CD4-positive, alpha-beta T cell treated with Interleukin-6 for 4 hours (primary cell): Measurements from ENCODE around the gene PHB1.

Experiments used
- DNase-seq: peaks from one replicate; pipeline ENCODE4 v3.0.0-alpha.2; 2020; ENCODE audit warnings: mixed read lengths

PHB1 gene

DNA sequence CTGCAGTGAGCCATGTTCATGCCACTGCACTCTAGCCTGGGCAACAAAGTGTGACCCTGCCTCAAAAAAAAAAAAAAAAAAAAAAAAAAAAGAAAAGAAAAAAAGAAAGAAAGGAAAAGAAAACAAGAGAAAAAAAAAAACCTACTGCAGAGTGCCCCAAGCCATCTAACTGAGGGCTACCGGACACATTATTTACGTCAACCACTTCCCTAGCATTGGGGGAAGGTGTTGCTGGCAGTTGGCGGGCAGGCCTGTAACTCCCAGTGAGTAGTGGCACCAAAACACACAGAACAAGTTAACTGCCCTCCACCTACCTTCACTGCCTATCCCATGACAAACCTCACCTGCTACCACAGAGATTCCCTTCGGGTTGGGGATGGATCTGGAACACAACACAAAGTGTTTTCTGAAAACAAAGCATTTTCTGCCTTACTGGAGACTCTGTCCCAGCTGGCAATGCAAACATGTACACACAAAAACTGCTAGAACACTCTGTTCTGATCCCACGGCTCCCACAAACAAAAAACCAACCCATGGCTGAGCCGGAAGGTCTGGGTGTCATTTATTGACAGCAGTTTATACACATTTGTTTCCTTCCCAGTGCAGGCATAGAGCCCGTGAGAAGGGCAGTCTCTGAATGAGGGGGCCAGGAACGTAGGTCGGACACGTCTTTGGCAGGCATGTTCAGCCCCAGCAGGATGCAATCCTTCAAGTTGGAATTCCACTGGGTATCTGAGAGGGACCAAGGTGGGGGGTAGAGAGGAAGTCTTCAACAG lies 11.0 kb downstream of the PHB1 start:
- DNase-seq: no peak

DNA sequence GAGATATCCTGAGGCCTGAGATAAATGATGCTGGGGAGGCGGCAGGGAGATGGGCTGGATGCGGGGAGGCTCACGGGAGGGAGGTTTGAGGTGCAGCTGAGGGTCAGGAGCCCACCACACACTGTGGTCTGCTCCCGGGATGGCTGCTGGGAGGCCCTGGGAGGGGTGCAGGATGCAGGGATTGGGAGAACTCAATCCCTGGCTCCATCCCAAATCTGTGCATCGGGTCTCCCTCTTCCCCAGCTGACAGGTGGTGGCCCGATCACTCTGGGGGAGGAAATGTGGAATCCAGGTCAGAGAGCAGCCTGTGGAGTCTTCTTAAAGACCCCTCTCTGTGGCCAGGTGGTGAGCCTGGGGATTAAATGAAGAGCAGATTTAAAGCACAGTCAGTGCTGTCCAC lies 12.0 kb downstream of the PHB1 start:
- no peak for DNase-seq

DNA sequence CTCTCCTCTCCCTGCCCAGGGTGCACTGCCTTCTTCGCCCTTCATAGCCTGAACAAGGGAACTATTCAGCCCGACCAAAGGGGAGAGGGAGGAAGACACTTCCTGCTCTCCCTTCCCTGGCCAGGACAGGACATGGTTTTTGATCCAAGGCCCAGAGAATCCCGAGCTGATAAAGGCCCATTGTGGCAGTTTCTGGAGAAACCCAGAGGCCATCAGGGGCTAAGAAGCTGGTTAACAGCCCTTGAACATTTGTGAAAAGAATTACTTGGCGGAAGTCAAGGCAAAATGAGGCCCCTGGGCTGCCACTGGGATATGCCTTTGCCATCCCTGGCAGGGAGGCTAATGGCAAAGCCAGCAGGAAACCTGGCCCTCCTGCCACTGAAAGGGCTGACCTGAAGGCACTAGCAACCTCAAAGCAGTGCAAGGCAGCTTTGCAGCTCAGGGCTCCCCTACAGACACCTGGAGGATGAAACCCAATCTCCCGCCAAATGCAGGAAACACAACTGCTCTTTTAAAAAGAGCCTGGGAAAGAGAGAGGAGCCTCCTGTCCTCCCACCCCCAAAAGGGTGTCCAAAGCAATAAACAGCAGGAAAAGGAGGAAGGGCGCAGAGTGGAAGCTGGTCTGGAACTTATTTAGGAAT lies 12.6 kb downstream of the PHB1 start:
- DNase-seq: no peak

DNA sequence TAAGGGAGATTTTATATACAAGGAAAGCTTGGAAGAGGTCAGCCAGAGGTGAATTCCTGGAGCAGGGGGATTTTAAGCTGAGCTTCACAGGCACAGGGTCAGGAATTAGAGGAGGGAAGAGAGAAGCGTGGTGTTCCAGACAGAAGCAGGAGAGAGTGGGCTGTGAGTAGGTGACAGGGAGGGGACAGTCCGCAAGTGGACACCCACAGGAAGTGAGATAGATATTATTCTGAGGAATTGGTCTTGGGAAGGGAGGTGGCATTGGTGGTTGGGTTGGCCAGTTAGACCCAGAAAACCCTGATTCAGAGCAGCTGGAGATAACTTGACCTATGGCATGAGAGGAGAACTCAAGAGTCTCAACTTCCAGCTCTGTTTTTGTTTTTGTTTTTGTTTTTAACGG lies 14.7 kb downstream of the PHB1 start:
- DNase-seq: no peak

DNA sequence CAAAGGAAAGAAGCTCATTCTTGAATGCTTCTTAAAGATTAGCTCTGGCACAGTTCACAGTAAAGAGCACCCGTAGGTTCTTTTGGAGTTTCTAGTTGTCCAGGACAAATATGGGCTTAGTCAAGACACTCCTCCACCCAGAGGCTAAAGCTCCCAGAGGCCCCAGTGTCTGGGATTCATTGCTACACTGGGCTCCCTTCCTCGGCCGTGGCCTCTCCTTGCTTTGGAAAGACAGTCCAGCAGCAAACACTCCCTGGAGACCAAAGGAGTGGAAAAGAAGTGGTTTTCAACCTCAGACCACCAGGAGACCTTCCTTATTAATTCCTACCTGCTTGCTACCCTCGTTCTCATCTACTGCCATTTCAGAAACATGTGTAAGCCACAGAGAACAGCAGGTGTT lies 17.1 kb downstream of the PHB1 start:
- DNase-seq: no peak

DNA sequence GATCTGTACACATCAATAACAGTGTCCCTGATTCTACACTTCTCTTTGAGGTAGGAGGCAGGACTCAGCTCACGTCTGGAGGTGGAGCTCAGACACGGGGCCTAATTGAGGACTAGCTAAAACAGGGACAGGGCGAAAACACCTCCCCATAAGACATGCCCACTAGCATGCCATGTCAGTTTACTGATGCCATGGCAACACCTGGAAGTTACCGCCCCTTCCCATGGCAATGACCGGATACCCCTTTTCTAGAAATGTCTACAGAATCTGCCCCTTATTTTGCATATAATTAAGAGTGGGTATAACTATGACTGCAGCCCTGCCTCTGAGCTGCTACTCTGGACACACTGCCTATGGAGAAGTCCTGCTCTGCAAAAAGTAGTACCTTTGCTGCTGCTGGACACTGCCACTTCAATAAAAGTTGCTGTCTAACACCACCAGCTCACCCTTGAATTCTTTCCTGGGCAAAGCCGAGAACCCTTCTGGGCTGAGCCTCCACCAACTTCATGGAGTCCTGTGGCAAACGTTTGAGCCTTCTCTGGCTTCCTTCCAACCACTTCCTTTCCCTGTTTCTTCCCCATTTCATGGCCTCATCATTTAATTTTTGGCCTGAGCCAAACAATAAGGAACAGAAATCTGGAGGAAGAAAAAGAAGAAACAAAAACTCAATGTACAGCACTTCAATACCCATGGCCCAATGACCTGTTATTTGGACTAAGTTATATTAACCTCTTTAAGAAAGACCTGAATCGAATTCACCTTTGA lies 21.0 kb downstream of the PHB1 start:
- no peak for DNase-seq

DNA sequence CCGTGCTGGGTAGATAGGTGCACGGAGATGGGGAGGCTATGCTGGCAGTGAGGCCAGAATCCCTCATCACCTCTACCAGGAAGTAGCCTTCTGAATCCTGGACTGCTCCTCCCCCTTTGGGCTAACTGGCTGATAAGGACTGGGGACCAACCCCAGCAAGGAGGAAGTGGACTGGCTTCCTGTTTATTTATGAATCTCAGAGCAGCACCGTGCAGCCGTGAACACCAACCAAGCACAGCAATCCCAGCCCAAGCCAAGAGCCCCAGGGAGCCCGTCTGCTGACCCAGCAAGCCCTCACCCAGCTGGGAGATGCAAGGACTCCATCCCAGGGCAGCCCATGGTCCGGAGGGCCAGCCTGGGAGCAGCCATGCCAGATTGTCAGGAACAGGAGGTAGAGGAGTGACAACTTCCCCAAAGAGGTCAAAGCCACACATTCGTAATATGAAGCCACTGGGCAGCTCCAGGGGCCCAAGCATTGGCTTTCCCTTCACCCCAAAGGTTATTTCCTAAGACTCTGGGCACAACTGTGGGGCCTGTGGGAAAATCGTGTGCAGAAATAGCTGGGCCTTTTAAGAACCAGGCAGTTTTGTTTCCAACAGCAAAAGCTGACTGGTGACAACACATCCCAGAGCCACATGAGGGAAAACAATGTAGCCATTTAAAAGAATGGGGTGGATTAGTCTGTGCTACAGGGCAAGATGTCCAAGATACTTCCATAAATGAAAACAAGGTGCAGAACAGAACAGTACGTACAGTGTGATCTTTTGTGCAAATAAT lies 23.9 kb downstream of the PHB1 start:
- DNase-seq: peak; percentile 22

DNA sequence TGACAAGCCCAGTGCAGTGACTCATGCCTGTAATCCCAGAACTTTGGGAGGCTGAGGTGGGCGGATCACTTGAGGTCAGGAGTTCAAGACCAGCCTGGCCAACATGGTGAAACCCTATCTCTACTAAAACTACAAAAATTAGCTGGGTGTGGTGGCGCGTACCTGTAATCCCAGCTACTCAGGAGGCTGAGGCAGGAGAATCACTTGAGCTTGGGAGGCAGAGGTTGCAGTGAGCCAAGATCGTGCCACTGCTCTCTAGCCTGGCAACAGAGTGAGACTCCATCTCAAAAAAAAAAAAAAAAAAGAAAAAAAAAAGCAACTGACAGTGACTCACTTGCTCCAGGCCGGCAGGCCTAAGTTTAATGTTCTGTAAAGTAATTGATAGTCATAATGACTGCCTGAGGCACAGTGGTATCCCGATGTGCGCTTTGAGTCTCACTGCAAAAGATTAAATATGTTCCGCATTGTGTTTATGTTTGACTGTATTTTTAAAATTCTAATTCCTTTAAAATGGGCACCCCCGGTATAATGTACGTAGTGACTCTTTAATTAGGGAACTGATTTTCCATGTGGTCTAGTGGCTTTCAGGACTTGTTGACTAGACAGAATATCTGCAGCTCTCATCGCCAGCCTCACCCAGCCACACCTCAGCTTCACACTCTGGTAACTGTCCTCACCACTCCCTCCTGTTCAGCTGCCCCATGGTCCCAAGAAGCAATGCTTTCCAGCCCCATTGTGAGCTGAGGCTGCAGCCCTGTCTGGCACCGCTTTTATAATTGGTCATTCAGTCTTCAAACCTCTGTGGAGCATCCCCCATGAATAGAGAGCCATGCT lies 25.0 kb downstream of the PHB1 start:
- DNase-seq: peak; percentile 24

DNA sequence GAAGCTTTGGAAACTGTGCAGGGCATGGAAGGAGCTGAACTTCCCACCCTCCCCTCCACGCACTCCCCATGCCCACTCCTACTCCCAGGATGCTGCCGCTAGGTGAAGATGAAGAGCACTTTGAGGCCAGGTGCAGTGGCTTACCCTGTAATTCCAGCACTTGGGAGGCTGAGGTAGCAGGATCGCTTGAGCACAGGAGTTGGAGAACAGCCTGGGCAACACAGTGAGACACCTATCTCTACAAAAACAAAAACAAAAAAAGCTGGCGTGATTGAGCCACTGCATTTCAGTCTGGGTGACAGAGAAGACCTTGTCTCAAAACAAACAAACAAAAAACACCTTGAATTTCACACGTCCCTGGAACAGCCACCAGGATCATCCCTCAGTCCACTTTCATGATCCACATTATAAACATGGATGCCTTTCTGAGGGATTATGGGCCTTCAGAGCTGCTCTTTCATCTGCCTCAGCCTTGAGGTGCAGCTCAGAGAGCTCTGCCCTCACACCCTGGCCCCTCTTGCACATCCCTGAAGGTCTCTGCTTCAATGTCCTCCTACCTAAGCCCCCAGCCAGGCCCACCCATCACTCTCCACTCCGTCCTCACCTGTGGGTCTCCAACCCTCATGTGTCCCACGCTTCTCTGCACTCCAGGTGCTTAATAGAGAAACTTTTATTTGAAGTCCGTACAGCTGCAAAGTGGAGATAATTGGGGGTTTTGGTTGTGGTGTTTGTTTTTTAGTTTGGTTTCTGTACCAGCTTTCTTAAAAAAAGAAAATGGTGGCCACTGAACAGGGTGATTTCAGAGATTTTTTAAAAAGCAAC lies 25.8 kb downstream of the PHB1 start:
- no peak for DNase-seq

DNA sequence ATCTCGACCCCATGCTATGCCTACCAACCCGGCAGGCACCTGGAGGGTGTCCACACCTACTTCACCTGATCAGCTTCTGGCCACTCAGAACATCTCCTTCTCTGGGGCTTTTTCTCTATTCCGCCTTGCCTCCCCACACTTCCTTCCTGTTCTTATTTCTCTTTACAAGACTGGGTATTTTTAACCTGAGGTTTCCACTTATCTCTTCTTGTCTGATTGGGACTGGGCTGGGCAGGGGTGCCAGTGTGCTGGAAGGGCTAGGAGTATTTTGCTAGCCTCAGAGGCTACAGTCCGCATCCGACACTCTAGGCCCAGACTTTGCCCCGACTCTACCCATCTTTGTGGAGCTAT lies 26.4 kb downstream of the PHB1 start:
- DNase-seq: peak; percentile 41

DNA sequence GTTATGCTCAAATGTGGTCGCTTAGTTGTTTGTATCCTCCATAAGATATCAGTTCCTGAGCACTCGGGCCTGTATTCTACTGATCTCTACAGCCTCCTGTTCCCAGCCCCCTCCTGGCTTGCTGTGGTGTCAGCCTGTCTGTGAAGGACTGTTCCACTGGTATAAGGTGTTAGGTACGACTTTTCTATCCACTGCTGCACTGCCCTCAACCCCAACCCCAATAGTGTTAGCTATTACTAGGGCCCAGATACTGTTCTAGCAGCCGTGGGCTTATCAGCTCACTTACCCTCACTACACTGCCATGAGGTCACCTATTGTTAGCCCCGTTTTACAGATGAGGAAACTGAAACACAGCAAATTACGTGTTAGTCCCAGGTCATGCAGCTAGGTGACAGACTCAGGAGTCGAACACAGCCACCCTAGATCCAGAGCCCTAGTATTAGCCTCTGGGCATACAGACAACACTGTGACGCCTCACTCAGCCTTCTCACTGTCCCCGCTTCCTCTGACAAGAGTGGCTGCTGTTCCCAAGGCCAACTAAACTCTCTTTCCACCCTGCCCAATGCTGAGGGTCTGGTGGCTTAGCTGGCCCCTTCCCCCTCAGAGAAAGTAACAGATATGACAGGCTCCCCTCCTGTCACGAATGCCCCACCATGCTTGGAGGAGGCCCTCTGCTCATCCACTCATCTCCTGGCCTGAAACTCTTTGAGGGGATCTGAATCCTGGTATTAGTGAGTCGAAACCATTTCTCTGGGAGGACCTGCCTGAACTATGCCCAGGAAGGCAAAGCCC lies 27.0 kb downstream of the PHB1 start:
- no peak for DNase-seq

DNA sequence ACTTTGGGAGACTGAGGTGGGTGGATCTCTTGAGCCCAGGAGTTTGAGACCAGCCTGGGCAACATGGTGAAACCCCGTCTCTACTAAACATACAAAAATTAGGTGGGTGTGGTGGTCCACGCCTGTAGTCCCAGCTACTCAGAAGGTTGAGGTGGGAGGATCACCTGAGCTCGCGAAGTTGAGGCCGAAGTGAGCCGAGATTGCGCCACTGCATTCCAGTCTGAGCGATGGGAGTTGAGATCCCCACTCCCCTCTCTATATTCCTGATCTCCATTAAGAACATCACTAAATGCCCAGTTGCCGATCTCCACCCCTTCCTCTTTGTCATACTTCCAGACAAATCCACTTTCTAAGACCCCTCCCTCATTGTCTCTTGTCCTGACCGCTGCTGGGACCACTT lies 28.3 kb downstream of the PHB1 start:
- DNase-seq: no peak

DNA sequence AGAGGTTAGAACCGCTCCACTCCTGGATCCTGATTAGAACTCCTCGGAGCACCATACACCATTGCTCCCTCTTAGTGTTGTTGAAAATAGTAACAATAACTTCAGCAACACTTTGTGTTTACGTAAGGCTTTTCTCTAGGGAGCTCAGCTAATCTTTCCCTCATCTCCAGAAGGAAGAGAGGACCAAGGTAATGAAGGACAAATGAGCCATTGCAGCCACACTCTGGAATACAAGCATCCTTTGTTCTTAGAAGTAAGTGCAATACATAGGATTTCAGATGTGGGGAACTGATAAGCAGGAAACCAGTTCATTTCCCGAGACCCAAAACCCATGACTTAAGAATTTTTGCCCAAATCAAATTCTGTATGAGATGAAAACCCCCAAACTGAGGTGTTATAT lies 29.7 kb downstream of the PHB1 start:
- DNase-seq: no peak

DNA sequence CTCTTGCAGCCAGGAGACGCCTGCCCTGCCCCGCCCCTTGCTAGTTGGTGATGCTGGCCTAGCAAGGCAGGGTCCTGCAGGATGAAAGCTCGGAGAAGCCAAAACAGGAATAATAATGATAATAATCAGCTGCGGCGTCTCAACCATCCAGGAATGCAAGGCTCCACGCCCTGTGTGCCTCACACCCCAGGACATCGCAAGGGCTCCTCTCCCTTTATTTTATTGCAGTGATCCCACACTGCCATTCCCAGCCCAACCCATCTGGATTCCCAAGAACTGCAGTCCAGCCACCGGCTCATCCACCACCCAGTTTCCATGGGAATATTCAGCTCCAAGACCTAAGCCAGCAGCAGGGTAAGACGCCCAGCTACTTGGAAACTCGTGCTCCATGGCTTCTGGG lies 31.6 kb downstream of the PHB1 start:
- no peak for DNase-seq

DNA sequence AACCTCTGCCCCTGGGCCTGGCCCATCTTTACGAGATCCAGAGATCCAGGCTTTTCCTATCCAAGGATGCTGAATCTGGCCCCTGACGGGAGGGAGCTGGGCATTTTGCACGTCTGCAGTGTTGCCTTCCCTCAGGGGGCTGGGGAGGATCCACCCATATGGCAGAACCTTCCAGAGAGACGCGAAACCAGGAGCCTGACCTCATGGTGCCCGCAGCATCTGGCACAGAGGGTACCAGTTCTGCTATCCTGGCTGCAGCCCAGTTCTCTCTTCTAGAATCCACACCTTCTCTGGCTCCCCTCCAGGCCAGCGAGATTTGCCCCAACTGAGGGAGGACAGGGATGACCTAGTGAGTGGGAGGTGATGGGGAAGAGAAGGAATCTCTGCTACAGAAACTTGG lies 32.1 kb downstream of the PHB1 start:
- no peak for DNase-seq

DNA sequence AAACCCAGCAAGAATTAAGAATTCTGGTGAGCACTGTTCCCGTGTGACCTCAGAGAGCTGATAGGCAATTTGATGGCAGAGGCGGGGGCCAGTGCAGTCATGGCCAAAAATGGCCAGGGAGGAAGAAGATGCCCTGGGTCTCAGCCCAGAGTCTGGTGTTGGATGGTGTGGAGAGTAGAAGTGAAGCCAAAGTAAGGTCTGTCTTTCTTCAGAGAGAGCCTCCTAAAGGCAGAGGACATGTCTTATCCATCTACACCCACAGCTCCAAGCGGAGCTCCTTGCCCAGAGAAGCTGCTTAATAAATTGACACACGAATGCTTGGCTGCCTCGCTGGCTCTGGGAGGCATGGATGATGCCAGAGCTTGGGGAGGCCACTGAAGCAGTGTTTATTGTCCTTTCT lies 32.9 kb downstream of the PHB1 start:
- no peak for DNase-seq

DNA sequence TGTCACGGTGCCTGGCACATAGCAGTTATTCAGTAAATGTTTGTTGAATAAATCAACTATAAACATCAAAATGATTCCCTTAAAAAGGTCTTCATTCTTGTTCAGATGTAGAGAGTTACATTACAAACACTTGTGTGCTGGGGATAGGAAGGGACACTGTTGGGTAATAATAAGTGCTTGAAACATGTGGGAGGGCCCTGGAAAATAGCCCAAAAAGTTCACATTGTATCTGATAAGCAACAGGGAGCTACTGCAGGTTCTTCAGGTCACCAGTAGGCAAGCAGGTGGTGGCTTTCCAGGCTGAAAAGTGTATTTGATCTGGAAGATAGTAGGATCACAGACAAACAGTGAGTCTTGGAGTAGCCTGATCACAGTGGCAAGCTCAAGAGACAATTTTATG lies 33.6 kb downstream of the PHB1 start:
- DNase-seq: no peak

DNA sequence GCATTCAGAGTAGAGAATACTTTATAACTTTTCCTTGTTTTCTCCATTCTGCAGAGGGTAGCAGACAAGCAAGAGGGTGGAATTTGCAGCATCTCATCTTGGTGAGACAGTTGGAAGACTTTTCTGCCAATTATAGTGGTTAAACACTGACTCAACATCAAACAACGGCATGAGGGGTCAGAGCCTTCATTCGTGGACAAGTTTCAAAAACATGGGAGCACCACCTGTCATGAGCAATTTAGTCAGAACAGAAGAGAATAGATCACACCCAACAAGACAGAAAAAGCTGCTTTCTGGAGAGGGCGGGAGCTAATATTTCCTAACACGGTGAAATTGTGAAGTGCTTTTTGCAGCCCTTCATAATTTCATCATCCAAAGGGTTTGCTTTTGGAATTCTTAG lies 34.8 kb downstream of the PHB1 start:
- DNase-seq: no peak

DNA sequence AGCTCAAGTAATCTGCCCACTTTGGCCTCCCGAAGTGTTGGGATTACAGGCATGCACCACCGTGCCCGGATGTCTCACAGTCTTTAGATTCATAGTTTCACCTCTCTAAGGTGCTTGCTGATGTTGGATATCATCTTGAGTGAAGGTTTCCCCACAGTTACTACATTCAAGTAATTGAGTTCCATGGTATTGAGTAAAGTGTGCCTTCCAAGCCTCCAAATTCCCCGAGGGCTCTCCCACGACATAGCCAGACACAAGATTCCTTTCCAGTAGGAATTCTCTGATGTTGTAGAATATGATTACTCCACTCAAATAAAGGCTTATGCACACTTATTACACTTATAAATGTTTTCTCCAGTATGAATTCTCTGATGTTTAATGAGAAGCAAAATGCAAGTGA lies 36.4 kb downstream of the PHB1 start:
- DNase-seq: no peak

DNA sequence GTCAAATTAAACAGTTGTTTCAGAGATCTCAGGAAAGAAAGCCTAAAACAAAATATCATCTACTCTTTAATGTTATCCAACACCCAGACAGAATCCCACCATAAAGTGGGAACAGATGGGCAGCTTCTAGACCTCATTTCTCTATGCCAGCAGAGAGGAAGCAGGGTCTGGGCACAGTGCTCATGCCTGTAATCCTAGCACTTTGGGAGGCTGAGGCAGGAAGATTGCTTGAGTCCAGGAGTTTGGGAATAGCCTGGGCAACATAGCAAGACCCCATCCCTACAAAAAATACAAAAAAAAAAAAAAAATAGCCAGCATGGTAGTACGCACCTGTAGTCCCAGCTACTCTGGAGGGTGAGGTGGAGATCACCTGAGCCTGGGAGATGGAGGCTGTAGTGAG lies 39.1 kb downstream of the PHB1 start:
- DNase-seq: no peak

DNA sequence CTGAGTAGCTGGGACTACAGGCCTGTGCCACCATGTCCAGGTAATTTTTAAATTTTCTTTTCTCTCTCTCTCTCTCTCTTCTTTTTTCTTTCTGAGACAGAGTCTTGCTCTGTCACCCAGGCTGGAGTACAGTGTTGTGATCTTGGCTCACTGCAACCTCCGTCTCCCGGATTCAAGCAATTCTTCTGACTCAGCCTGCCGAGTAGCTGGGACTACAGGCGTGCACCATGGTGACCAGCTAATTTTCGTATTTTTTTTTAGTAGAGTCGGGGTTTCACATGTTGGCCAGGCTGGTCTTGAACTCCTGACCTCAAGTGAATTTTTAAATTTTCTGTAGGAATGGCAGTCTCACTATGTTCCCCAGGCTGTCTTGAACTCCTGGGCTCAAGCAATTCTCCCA lies 41.6 kb downstream of the PHB1 start:
- DNase-seq: no peak
